ENCODE data around the gene ABHD3.
"Not testable (repeated sequence)": the region's sequence is repeated elsewhere in the genome, so short reads cannot be mapped to it uniquely, and the experiment has no call there.

Gene ABHD3

DNA sequence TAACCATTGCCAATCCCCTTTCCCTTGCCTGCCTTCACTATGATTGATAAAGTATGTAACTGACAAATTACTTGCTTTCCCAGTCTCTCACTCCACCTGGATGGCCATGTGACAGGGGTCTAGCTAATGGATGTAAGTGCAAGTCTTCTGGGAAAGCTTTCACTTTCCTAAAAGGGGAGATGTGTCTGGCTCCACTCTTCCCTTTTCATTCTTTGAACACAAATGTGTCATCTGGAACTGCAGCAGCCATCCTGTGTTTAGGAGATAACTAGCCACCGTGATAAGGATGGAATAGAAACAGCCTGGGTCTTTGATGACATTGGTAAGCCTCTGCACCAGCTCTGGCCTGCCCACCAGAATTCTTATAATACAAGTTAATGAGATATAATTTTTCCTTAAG is 54.3 kb downstream of the ABHD3 start:
- no peak for DNase-seq (ENCODE audit: low spot score)

DNA sequence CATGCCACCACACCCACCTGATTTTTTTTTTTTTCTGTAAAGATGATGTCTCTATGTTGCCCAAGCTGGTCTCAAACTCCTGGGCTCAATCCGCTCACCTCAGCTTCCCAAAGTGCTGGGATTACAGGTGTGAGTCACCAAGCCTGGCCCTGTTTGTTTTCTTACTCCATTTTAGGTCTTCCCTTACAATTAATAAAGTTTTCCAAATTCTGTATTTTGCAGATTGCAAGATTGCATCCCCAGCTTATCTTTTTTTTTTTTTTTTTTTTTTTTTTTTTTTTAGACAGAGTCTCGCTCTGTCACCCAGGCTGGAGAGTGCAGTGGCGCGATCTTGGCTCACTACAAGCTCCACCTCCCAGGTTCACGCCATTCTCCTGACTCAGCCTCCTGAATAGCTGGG is 64.2 kb downstream of the ABHD3 start:
- not testable (repeated sequence) for DNase-seq (ENCODE audit: low spot score)

DNA sequence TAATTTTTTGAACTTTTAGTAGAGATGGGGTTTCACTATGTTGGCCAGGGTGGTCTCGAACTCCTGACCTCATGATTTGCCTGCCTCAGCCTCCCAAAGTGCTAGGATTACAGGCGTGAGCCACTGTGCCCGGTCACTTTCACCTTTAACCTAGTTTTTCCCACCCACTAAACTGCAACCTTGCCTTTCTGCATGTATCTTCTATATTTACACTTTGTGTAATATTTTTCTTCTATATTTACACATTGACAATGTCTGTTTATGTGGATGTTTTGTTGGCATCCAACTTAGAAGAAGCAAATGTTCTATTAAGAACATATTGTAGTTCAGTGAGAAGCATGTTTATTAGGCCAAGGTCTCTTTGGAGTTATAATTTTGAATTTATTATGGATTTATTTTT is 65.8 kb downstream of the ABHD3 start:
- no peak for DNase-seq (ENCODE audit: low spot score)

DNA sequence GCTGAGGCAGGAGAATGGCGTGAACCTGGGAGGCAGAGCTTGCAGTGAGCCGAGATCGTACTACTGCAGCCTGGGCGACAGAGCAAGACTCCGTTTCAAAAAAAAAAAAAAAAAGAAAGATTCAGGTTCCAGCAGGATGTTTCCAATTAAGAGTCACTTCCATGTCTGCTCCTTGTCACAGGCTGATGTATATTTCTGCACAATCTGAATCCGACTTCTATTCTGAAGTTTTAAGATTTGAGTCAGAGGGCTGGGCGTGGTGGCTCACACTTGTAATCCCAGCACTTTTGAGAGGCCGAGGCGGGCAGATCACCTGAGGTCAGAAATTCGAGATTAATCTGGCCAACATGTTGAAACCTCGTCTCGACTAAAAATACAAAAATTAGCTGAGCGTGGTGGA is 67.8 kb downstream of the ABHD3 start:
- no peak for DNase-seq (ENCODE audit: low spot score)

GRCh38 chr18:21634588-21635199 is 69.9 kb downstream of the ABHD3 start:
- DNase-seq (ENCODE audit: low spot score), result no peak

GRCh38 chr18:21632393-21632792 is 72.2 kb downstream of the ABHD3 start:
- no peak for DNase-seq (ENCODE audit: low spot score)

DNA sequence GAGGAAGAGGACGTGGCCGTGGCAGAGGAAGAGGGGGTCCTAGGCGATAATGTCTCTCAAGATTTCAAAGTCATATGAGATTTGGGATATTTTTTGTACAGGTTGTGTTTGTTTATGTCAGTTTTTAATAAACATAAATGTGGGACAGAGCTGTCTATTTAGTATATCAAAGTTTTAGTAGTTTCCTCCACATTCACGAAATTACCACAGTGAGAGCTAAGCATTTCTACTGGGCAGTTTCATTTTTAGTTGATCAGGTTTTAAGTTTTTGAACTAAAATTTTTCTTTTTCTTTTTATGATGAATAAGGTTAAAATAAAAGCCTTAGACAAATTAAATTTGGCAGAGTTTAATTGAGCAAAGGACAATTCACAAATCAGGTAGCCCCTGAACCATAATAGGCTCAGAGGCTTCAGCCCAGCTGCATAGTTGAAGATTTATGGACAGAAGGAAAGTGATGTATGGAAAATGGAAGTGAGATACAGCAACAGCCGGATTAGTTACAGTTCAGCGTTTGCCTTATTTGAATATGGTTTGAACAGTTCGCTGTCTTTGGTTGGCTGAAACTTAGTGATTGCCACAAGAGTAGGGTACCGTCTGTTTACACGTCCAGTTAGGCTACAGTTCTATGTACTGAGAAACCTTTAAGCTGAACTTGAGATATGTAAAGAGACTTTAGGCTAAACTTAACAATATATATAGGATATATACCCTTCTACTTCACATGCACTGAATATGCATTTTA is 75.3 kb downstream of the ABHD3 start:
- DNase-seq (ENCODE audit: low spot score), result no peak

GRCh38 chr18:21621640-21622039 is 82.9 kb downstream of the ABHD3 start:
- not testable (repeated sequence) for DNase-seq (ENCODE audit: low spot score)

GRCh38 chr18:21612125-21613039 is 92.2 kb downstream of the ABHD3 start, which contains the start of gene SNRPD1:
Gene SNRPD1 (plus strand): TSS chr18:21612314. CDS start chr18:21612430, 116 bp downstream.
- peak; percentile 84 for DNase-seq (ENCODE audit: low spot score)

GRCh38 chr18:21611401-21612124 is 93.0 kb downstream of the ABHD3 start:
- DNase-seq (ENCODE audit: low spot score), result not testable (repeated sequence)

- DNase-seq (ENCODE audit: low spot score), result no peak
Measured at GRCh38 chr18:21605213-21605612, 99.4 kb downstream of the ABHD3 start.

DNA sequence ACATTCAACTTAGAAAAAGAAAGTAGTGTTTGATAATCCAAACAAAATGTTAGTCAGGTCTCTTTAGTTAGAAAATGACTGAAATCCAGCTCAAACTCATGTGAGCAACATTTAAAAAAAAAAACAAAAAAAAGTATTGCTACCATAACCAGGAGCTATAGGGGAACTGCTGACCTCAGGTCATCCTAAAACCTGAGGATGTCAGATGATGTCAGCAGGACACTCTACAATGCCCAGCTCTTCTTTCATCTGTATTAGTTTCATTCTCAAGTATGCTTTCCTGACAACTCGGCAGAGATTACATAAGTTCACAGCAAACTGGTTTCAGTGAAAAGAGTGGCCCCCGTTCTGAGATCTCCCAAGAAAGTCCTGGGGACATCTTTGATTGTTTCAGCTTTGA is 99.9 kb downstream of the ABHD3 start:
- no peak for DNase-seq (ENCODE audit: low spot score)

DNA sequence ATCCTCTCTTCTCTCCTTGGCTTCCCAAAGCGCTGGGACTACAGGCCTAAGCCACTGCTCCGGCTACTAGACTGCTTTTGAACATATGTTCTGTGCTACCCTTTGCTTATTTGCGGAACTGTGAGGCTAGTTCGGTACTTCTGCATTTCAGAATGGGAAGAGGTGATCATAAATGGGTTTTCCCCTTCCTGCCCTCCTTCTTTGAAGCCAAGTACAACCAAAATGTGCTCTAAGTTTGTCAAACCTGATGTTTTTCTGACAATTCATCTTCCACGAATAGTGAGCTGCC is 102.3 kb downstream of the ABHD3 start:
- DNase-seq (ENCODE audit: low spot score), result no peak

All from CD4-positive, alpha-beta T cell treated with Interleukin-6 at 100 ng/mL for 8 hours (primary cell).